Measurements from ENCODE around the gene ADGRD1.
"Not testable (repeated sequence)": the region's sequence is repeated elsewhere in the genome, so short reads cannot be mapped to it uniquely, and the experiment has no call there.

ADGRD1 gene

GRCh38 chr12:131068926-131069720, 115.4 kb downstream of the ADGRD1 start:
- ATAC-seq: peak; percentile 29
- not testable (repeated sequence) for H3K9me3 Mint-ChIP-seq, H3K27ac Mint-ChIP-seq

GRCh38 chr12:131070136-131070535, 116.4 kb downstream of the ADGRD1 start:
- not testable (repeated sequence) for H3K27ac Mint-ChIP-seq; DNase-seq; H3K27me3 Mint-ChIP-seq; H3K4me3 Mint-ChIP-seq; H3K4me1 Mint-ChIP-seq; H3K9me3 Mint-ChIP-seq; H3K36me3 Mint-ChIP-seq (ENCODE audit: low read depth); ATAC-seq

More at GRCh38 chr12:131068926-131069720, 115.4 kb downstream of the ADGRD1 start:
- not testable (repeated sequence) for H3K36me3 Mint-ChIP-seq (ENCODE audit: low read depth); DNase-seq; H3K4me1 Mint-ChIP-seq; H3K27me3 Mint-ChIP-seq; H3K4me3 Mint-ChIP-seq

- not testable (repeated sequence) for H3K4me3 Mint-ChIP-seq; H3K27ac Mint-ChIP-seq; H3K27me3 Mint-ChIP-seq; H3K36me3 Mint-ChIP-seq (ENCODE audit: low read depth); DNase-seq; H3K9me3 Mint-ChIP-seq; ATAC-seq; H3K4me1 Mint-ChIP-seq
Observed at GRCh38 chr12:131070668-131071067, 117.0 kb downstream of the ADGRD1 start.

GRCh38 chr12:131071234-131071820, 117.6 kb downstream of the ADGRD1 start:
- not testable (repeated sequence) for H3K27me3 Mint-ChIP-seq; H3K36me3 Mint-ChIP-seq (ENCODE audit: low read depth); H3K4me3 Mint-ChIP-seq; H3K27ac Mint-ChIP-seq; H3K9me3 Mint-ChIP-seq; H3K4me1 Mint-ChIP-seq; DNase-seq; ATAC-seq

GRCh38 chr12:131071950-131072349, 118.2 kb downstream of the ADGRD1 start:
- not testable (repeated sequence) for ATAC-seq; DNase-seq; H3K4me3 Mint-ChIP-seq; H3K9me3 Mint-ChIP-seq; H3K27ac Mint-ChIP-seq; H3K4me1 Mint-ChIP-seq; H3K27me3 Mint-ChIP-seq; H3K36me3 Mint-ChIP-seq (ENCODE audit: low read depth)

- Mint-ChIP-seq H3K27me3 (no peaks in the 10 kb centered on the region), H3K4me1 (no peaks in the 10 kb centered on the region), H3K4me3 (no peak overlapping the region), H3K36me3 (ENCODE audit: low read depth) (no peaks in the 10 kb centered on the region), H3K27ac (no peak overlapping the region), H3K9me3 (no peaks in the 10 kb centered on the region)
- DNase-seq (no peak), ATAC-seq (no peak)
Observed at GRCh38 chr12:131072451-131073230, 118.9 kb downstream of the ADGRD1 start.

GRCh38 chr12:131074221-131075083, 120.7 kb downstream of the ADGRD1 start:
- H3K36me3 Mint-ChIP-seq (ENCODE audit: low read depth): no peaks in the 10 kb centered on the region
- no peak overlapping the region for H3K27ac Mint-ChIP-seq
- ATAC-seq: peak; percentile 37

GRCh38 chr12:131075194-131075593, 121.5 kb downstream of the ADGRD1 start:
- Mint-ChIP-seq H3K4me3 (no peak overlapping the region), H3K9me3 (no peaks in the 10 kb centered on the region), H3K36me3 (ENCODE audit: low read depth) (no peaks in the 10 kb centered on the region), H3K27me3 (peaks cover 2% of the 10 kb centered on the region), H3K4me1 (no peaks in the 10 kb centered on the region), H3K27ac (no peak overlapping the region)
- DNase-seq (no peak), ATAC-seq (no peak)

More at GRCh38 chr12:131074221-131075083, 120.7 kb downstream of the ADGRD1 start:
- Mint-ChIP-seq H3K9me3 (no peaks in the 10 kb centered on the region), H3K27me3 (no peaks in the 10 kb centered on the region), H3K4me1 (no peaks in the 10 kb centered on the region), H3K4me3 (no peak overlapping the region)
- no peak for DNase-seq

GRCh38 chr12:131075611-131076010, 121.9 kb downstream of the ADGRD1 start:
- no peak for ATAC-seq
- Mint-ChIP-seq H3K27ac (no peak overlapping the region), H3K36me3 (ENCODE audit: low read depth) (no peaks in the 10 kb centered on the region)

GRCh38 chr12:131076296-131076695, 122.6 kb downstream of the ADGRD1 start:
- no peak for DNase-seq
- H3K4me3 Mint-ChIP-seq: no peak overlapping the region
- H3K36me3 Mint-ChIP-seq (ENCODE audit: low read depth): no peaks in the 10 kb centered on the region
- H3K9me3 Mint-ChIP-seq: no peaks in the 10 kb centered on the region
- no peak for ATAC-seq
- no peaks in the 10 kb centered on the region for H3K4me1 Mint-ChIP-seq
- no peak overlapping the region for H3K27ac Mint-ChIP-seq
- H3K27me3 Mint-ChIP-seq: peaks cover 2% of the 10 kb centered on the region

More at GRCh38 chr12:131075611-131076010, 121.9 kb downstream of the ADGRD1 start:
- Mint-ChIP-seq H3K4me3 (no peak overlapping the region), H3K27me3 (peaks cover 2% of the 10 kb centered on the region), H3K9me3 (no peaks in the 10 kb centered on the region), H3K4me1 (no peaks in the 10 kb centered on the region)
- no peak for DNase-seq

- no peak overlapping the region for H3K27ac Mint-ChIP-seq
- DNase-seq: no peak
- no peaks in the 10 kb centered on the region for H3K9me3 Mint-ChIP-seq
- H3K4me1 Mint-ChIP-seq: no peaks in the 10 kb centered on the region
- no peak overlapping the region for H3K4me3 Mint-ChIP-seq
- peaks cover 3% of the 10 kb centered on the region for H3K27me3 Mint-ChIP-seq
- no peak for ATAC-seq
- H3K36me3 Mint-ChIP-seq (ENCODE audit: low read depth): no peaks in the 10 kb centered on the region
Observed at GRCh38 chr12:131076791-131077747, 123.4 kb downstream of the ADGRD1 start.

- DNase-seq: no peak
- Mint-ChIP-seq H3K27me3 (peaks cover 6% of the 10 kb centered on the region), H3K9me3 (no peaks in the 10 kb centered on the region)
Observed at GRCh38 chr12:131077931-131078391, 124.3 kb downstream of the ADGRD1 start.

More at GRCh38 chr12:131077931-131078391, 124.3 kb downstream of the ADGRD1 start:
- no peak for ATAC-seq
- no peaks in the 10 kb centered on the region for H3K36me3 Mint-ChIP-seq (ENCODE audit: low read depth)
- no peak overlapping the region for H3K27ac Mint-ChIP-seq
- H3K4me3 Mint-ChIP-seq: no peak overlapping the region
- H3K4me1 Mint-ChIP-seq: no peaks in the 10 kb centered on the region
